Liver (tissue), 9 donors: ENCODE measurements around the gene KMT2E. TPM values are rescaled to one million over a fixed set of nuclear protein-coding genes. Genes with fewer than 3 reads are reported as not detected.

Experiments
- DNase-seq: peaks from one replicate; pipeline ENCODE4 v3.0.0-alpha.2; 2017; ENCODE audit warnings: low spot score
- H3K27ac ChIP-seq, 2 donors: one replicate each; pipeline ENCODE4 v1.7.0; 2013; ENCODE audit warnings: inconsistent platforms in 2 of 2, low read length in 2 of 2, control low read depth in 1 of 2, low read depth in 1 of 2, mild to moderate bottlenecking in 1 of 2
- H3K27me3 ChIP-seq, 4 donors: one replicate each; pipeline versions ENCODE4 v1.6.1 to v1.7.0; 2013; ENCODE audit warnings: low read length in 3 of 4, inconsistent platforms in 1 of 4, mild to moderate bottlenecking in 1 of 4, moderate library complexity in 1 of 4; ENCODE audit not compliant: control insufficient read depth in 4 of 4, insufficient read depth in 4 of 4
- H3K36me3 ChIP-seq, 4 donors: one replicate each; pipeline versions ENCODE4 v1.6.1 to v1.7.0; 2013; ENCODE audit warnings: low read length in 3 of 4, mild to moderate bottlenecking in 3 of 4, low read depth in 1 of 4, moderate library complexity in 1 of 4; ENCODE audit not compliant: control insufficient read depth in 4 of 4, insufficient read depth in 3 of 4
- H3K4me1 ChIP-seq, 4 donors: one replicate each; pipeline versions ENCODE4 v1.6.1 to v1.7.0; 2013; ENCODE audit warnings: low read length in 3 of 4, mild to moderate bottlenecking in 3 of 4, moderate library complexity in 1 of 4; ENCODE audit not compliant: control insufficient read depth in 4 of 4, insufficient read depth in 4 of 4
- H3K4me3 ChIP-seq, 3 donors: one replicate each; pipeline versions ENCODE4 v1.6.1 to v1.7.0; 2013; ENCODE audit warnings: low read length in 3 of 3, control low read depth in 1 of 3, low read depth in 1 of 3, mild to moderate bottlenecking in 1 of 3
- H3K9ac ChIP-seq, 2 donors: one replicate each; pipeline ENCODE4 v1.7.0; 2013; ENCODE audit warnings: low read length in 2 of 2, mild to moderate bottlenecking in 2 of 2, moderate library complexity in 2 of 2, control low read depth in 1 of 2, low read depth in 1 of 2
- H3K9me3 ChIP-seq, 4 donors: one replicate each; pipeline versions ENCODE4 v1.6.1 to v1.7.0; 2013; ENCODE audit warnings: low read length in 3 of 4; ENCODE audit not compliant: control insufficient read depth in 4 of 4
- FOXA1 ChIP-seq: IDR thresholded peaks from 2 replicates; pipeline ENCODE4 v1.6.1; 2016; ENCODE audit warnings: antibody characterized with exemption
- FOXA2 ChIP-seq: IDR thresholded peaks from 2 replicates; pipeline ENCODE4 v1.6.1; 2016; ENCODE audit warnings: antibody characterized with exemption
- HNF4A ChIP-seq, 2 donors: conservative IDR thresholded peaks; 2 replicates each; pipeline ENCODE4 v1.6.1; 2016; ENCODE audit warnings: antibody characterized with exemption in 2 of 2, mild to moderate bottlenecking in 2 of 2
- HNF4G ChIP-seq: IDR thresholded peaks from 2 replicates; pipeline ENCODE4 v1.6.1; 2016; ENCODE audit warnings: antibody characterized with exemption
- JUND ChIP-seq, 2 donors: IDR thresholded peaks; 2 replicates each; pipeline ENCODE4 v1.6.1; 2016; ENCODE audit warnings: antibody characterized with exemption in 2 of 2
- NR2F2 ChIP-seq: IDR thresholded peaks from 2 replicates; pipeline ENCODE4 v1.6.1; 2016; ENCODE audit warnings: antibody characterized with exemption
- RAD21 ChIP-seq, 2 donors: IDR thresholded peaks; 2 replicates each; pipeline ENCODE4 v1.6.1; 2016; ENCODE audit warnings: antibody characterized with exemption in 2 of 2, mild to moderate bottlenecking in 2 of 2
- RXRA ChIP-seq, 2 donors: IDR thresholded peaks; 2 replicates each; pipeline ENCODE4 v1.6.1; 2017 to 2018; ENCODE audit warnings: antibody characterized with exemption in 2 of 2, mild to moderate bottlenecking in 1 of 2
- SP1 ChIP-seq: IDR thresholded peaks from 2 replicates; pipeline ENCODE4 v1.6.1; 2018; ENCODE audit warnings: antibody characterized with exemption, mild to moderate bottlenecking
- TAF1 ChIP-seq: conservative IDR thresholded peaks from 2 replicates; pipeline ENCODE4 v1.6.1; 2016; ENCODE audit warnings: antibody characterized with exemption, mild to moderate bottlenecking
- YY1 ChIP-seq: IDR thresholded peaks from 2 replicates; pipeline ENCODE4 v1.6.1; 2016; ENCODE audit warnings: antibody characterized with exemption, mild to moderate bottlenecking
- ZBTB33 ChIP-seq: IDR thresholded peaks from 2 replicates; pipeline ENCODE4 v1.6.1; 2016; ENCODE audit warnings: antibody characterized with exemption
- WGBS: extraction: QIAGEN DNeasy Blood & Tissue Kit; methylation state at CpG from one replicate; pipeline ENCODE4 v1.1.7; 2013; 5-methylcytosine and 5-hydroxymethylcytosine counted together
- polyA plus RNA-seq, 2 donors: library from polyadenylated mRNA; stranded (reverse) in 1 of 2; unstranded in 1 of 2; fragments of 200-250 nt in 1 of 2; fragments of >200 nt in 1 of 2; fragmentation: Nextera tagmentation in 1 of 2; extraction: Ambion mirVana in 1 of 2; gene quantifications; one replicate each; pipeline versions ENCODE4 v1.2.1 to v1.2.3, GENCODE V29; 2013 to 2015
- total RNA-seq, 2 donors: library from RNA; depleted of rRNA; stranded (reverse); fragments of >200 nt; gene quantifications; one replicate each; pipeline ENCODE4 v1.2.3, GENCODE V29; 2014
- TF ChIP-seq, protein P1 (sequence below): IDR thresholded peaks from 2 replicates; pipeline ENCODE4 v1.6.1; 2016; ENCODE audit warnings: antibody characterized with exemption, mild to moderate bottlenecking
- TF ChIP-seq, protein P2 (sequence below): fragments of 150-350 bp; IDR thresholded peaks from 2 replicates; pipeline ENCODE4 v1.5.1; 2017; ENCODE audit warnings: improper control_type of control experiment, low read depth, low read length; ENCODE audit not compliant: missing input control
- TF ChIP-seq, protein P3 (sequence below): IDR thresholded peaks from 2 replicates; pipeline ENCODE4 v1.6.1; 2016; ENCODE audit warnings: antibody characterized with exemption
- TF ChIP-seq, protein P4 (sequence below): IDR thresholded peaks from 2 replicates; pipeline ENCODE4 v1.6.1; 2016; ENCODE audit warnings: antibody characterized with exemption
- donor health status: healthy.
- donor health status: healthy.
- donor health status: healthy.
- donor health status: healthy.
- donor health status: healthy.

KMT2E gene
- total and polyA plus RNA-seq, 4 donors, result 7.1 to 55.6 (median 42.4) TPM

GRCh38 chr7:105133358-105133757, 119.4 kb downstream of the KMT2E start:
- H3K9ac ChIP-seq, result no peak overlapping the region
- no peak overlapping the region for H3K4me3 ChIP-seq
- H3K9me3 ChIP-seq, result no peaks in the 10 kb centered on the region
- no peaks in the 10 kb centered on the region for H3K27me3 ChIP-seq
- no peak overlapping the region for H3K27ac ChIP-seq
- TF ChIP-seq RAD21 (IDR thresholded peaks at IDR 0.05) (no peak), FOXA2 (no peak)
- H3K4me1 ChIP-seq, result peaks cover 4 to 14% (median 9%) of the 10 kb centered on the region in 4 donors
- DNase-seq, result no peak
- 95% methylated on average over 7 of the region's 7 CpGs for WGBS
- H3K36me3 ChIP-seq, result peaks cover 0 to 12% (median 0%) of the 10 kb centered on the region in 4 donors

DNA sequence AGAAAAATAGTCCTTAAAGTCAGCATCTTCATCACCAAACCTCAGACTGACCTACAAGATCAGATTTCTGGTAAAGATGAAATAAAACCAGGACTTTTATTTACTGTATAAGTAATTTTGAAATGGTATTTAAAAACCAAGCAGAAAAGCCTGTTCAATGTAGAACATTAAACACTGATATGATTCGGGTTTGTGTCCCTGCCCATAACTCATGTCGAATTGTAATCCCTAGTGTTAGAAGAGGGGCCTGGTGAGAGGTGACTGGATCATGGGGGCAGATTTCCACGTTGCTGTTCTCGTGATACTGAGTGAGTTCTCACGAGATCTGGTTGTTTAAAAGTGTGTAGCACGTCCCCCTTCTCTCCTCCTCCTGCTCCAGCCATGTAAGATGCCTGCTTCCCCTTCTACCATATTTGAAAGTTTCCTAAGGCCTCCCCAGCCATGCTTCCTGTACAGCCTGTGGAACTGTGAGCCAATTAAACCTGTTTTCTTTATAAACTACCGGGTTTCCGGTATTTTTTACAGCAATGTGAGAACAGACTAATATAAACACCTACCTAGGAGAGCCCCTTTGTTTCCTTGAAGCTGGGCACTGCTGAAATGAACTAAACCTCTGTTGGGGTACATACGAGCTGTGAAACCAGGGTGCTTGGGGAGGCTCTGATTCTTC, 120.1 kb downstream of the KMT2E start:
- no peak overlapping the region for H3K27ac ChIP-seq
- WGBS, result 93% methylated on average over 9 of the region's 9 CpGs
- peaks cover 4 to 14% (median 9%) of the 10 kb centered on the region in 4 donors for H3K4me1 ChIP-seq
- TF ChIP-seq FOXA1 (no peak), JUND (IDR thresholded peaks at IDR 0.05) (no peak), SP1 (no peak), HNF4A (conservative IDR thresholded peaks at IDR 0.05) (no peak), RXRA (IDR thresholded peaks at IDR 0.05) (no peak), NR2F2 (no peak), TAF1 (no peak), YY1 (no peak), ZBTB33 (no peak), RAD21 (IDR thresholded peaks at IDR 0.05) (no peak), HNF4G (no peak), FOXA2 (no peak)
- TF ChIP-seq, protein P1, sequence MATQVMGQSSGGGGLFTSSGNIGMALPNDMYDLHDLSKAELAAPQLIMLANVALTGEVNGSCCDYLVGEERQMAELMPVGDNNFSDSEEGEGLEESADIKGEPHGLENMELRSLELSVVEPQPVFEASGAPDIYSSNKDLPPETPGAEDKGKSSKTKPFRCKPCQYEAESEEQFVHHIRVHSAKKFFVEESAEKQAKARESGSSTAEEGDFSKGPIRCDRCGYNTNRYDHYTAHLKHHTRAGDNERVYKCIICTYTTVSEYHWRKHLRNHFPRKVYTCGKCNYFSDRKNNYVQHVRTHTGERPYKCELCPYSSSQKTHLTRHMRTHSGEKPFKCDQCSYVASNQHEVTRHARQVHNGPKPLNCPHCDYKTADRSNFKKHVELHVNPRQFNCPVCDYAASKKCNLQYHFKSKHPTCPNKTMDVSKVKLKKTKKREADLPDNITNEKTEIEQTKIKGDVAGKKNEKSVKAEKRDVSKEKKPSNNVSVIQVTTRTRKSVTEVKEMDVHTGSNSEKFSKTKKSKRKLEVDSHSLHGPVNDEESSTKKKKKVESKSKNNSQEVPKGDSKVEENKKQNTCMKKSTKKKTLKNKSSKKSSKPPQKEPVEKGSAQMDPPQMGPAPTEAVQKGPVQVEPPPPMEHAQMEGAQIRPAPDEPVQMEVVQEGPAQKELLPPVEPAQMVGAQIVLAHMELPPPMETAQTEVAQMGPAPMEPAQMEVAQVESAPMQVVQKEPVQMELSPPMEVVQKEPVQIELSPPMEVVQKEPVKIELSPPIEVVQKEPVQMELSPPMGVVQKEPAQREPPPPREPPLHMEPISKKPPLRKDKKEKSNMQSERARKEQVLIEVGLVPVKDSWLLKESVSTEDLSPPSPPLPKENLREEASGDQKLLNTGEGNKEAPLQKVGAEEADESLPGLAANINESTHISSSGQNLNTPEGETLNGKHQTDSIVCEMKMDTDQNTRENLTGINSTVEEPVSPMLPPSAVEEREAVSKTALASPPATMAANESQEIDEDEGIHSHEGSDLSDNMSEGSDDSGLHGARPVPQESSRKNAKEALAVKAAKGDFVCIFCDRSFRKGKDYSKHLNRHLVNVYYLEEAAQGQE, result no peak
- TF ChIP-seq, protein P2, sequence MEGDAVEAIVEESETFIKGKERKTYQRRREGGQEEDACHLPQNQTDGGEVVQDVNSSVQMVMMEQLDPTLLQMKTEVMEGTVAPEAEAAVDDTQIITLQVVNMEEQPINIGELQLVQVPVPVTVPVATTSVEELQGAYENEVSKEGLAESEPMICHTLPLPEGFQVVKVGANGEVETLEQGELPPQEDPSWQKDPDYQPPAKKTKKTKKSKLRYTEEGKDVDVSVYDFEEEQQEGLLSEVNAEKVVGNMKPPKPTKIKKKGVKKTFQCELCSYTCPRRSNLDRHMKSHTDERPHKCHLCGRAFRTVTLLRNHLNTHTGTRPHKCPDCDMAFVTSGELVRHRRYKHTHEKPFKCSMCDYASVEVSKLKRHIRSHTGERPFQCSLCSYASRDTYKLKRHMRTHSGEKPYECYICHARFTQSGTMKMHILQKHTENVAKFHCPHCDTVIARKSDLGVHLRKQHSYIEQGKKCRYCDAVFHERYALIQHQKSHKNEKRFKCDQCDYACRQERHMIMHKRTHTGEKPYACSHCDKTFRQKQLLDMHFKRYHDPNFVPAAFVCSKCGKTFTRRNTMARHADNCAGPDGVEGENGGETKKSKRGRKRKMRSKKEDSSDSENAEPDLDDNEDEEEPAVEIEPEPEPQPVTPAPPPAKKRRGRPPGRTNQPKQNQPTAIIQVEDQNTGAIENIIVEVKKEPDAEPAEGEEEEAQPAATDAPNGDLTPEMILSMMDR, result no peak
- TF ChIP-seq, protein P3, sequence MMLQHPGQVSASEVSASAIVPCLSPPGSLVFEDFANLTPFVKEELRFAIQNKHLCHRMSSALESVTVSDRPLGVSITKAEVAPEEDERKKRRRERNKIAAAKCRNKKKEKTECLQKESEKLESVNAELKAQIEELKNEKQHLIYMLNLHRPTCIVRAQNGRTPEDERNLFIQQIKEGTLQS, result no peak
- TF ChIP-seq, protein P4, sequence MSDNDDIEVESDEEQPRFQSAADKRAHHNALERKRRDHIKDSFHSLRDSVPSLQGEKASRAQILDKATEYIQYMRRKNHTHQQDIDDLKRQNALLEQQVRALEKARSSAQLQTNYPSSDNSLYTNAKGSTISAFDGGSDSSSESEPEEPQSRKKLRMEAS, result no peak
- no peak overlapping the region for H3K4me3 ChIP-seq
- no peaks in the 10 kb centered on the region for H3K9me3 ChIP-seq
- no peak overlapping the region for H3K9ac ChIP-seq
- H3K27me3 ChIP-seq, result no peaks in the 10 kb centered on the region
- no peak for DNase-seq
- peaks cover 0 to 12% (median under 1%) of the 10 kb centered on the region in 4 donors for H3K36me3 ChIP-seq
